ENCODE results near the gene SLC12A7.
"Not testable (repeated sequence)": the region's sequence is repeated elsewhere in the genome, so short reads cannot be mapped to it uniquely, and the experiment has no call there.

The SLC12A7 gene

GRCh38 chr5:1007681-1008450 lies 104.0 kb downstream of the SLC12A7 start:
- H3K4me1 Mint-ChIP-seq, result peaks cover 11% of the 10 kb centered on the region
- no peak for ATAC-seq (replicated peaks; ENCODE audit: extremely low read depth, poor library complexity, severe bottlenecking)
- peak overlapping the region; percentile 66 for H3K4me3 Mint-ChIP-seq
- H3K27me3 Mint-ChIP-seq, result peaks cover 57% of the 10 kb centered on the region
- peak overlapping the region; percentile 24 for H3K27ac Mint-ChIP-seq (ENCODE audit: low read depth)
- no peaks in the 10 kb centered on the region for H3K9me3 Mint-ChIP-seq
- no peak for DNase-seq (ENCODE audit: low spot score in 2 of 2)
- H3K36me3 Mint-ChIP-seq (ENCODE audit: insufficient read depth), result peaks cover 3% of the 10 kb centered on the region

- peaks cover 3% of the 10 kb centered on the region for H3K36me3 Mint-ChIP-seq (ENCODE audit: insufficient read depth)
- no peak overlapping the region for H3K27ac Mint-ChIP-seq (ENCODE audit: low read depth)
- no peaks in the 10 kb centered on the region for H3K9me3 Mint-ChIP-seq
- H3K27me3 Mint-ChIP-seq, result peaks cover 57% of the 10 kb centered on the region
- no peak for DNase-seq (ENCODE audit: low spot score in 2 of 2)
- ATAC-seq (replicated peaks; ENCODE audit: extremely low read depth, poor library complexity, severe bottlenecking), result no peak
- peaks cover 11% of the 10 kb centered on the region for H3K4me1 Mint-ChIP-seq
- peak overlapping the region; percentile 66 for H3K4me3 Mint-ChIP-seq
Measured at GRCh38 chr5:1007221-1007680, 104.6 kb downstream of the SLC12A7 start.

GRCh38 chr5:1006656-1007071 lies 105.2 kb downstream of the SLC12A7 start:
- no peak for ATAC-seq (replicated peaks; ENCODE audit: extremely low read depth, poor library complexity, severe bottlenecking)
- Mint-ChIP-seq H3K36me3 (ENCODE audit: insufficient read depth) (peaks cover 3% of the 10 kb centered on the region), H3K4me3 (no peak overlapping the region), H3K27ac (ENCODE audit: low read depth) (no peak overlapping the region), H3K27me3 (peaks cover 53% of the 10 kb centered on the region), H3K4me1 (peaks cover 11% of the 10 kb centered on the region), H3K9me3 (no peaks in the 10 kb centered on the region)
- no peak for DNase-seq (ENCODE audit: low spot score in 2 of 2)

- Mint-ChIP-seq H3K36me3 (ENCODE audit: insufficient read depth) (peaks cover 3% of the 10 kb centered on the region), H3K9me3 (no peaks in the 10 kb centered on the region), H3K4me1 (peaks cover 11% of the 10 kb centered on the region), H3K4me3 (no peak overlapping the region), H3K27ac (ENCODE audit: low read depth) (no peak overlapping the region), H3K27me3 (peaks cover 47% of the 10 kb centered on the region)
- DNase-seq (ENCODE audit: low spot score in 2 of 2) (no peak), ATAC-seq (replicated peaks; ENCODE audit: extremely low read depth, poor library complexity, severe bottlenecking) (no peak)
Measured at GRCh38 chr5:1005904-1006655, 105.8 kb downstream of the SLC12A7 start.

GRCh38 chr5:1005249-1005851 lies 106.5 kb downstream of the SLC12A7 start:
- H3K4me3 Mint-ChIP-seq, result no peak overlapping the region
- peaks cover 40% of the 10 kb centered on the region for H3K27me3 Mint-ChIP-seq
- no peaks in the 10 kb centered on the region for H3K9me3 Mint-ChIP-seq
- ATAC-seq (replicated peaks; ENCODE audit: extremely low read depth, poor library complexity, severe bottlenecking) (no peak), DNase-seq (ENCODE audit: low spot score in 2 of 2) (no peak)
- no peak overlapping the region for H3K27ac Mint-ChIP-seq (ENCODE audit: low read depth)
- H3K4me1 Mint-ChIP-seq, result peaks cover 11% of the 10 kb centered on the region
- H3K36me3 Mint-ChIP-seq (ENCODE audit: insufficient read depth), result peaks cover 3% of the 10 kb centered on the region

GRCh38 chr5:1004461-1005248 lies 107.2 kb downstream of the SLC12A7 start:
- Mint-ChIP-seq H3K27ac (ENCODE audit: low read depth) (no peak overlapping the region), H3K4me1 (peaks cover 11% of the 10 kb centered on the region), H3K9me3 (no peaks in the 10 kb centered on the region), H3K4me3 (peak overlapping the region; percentile 62), H3K36me3 (ENCODE audit: insufficient read depth) (peaks cover 3% of the 10 kb centered on the region), H3K27me3 (peaks cover 33% of the 10 kb centered on the region)
- DNase-seq (ENCODE audit: low spot score in 2 of 2), result no peak
- ATAC-seq (replicated peaks; ENCODE audit: extremely low read depth, poor library complexity, severe bottlenecking), result no peak

- DNase-seq (ENCODE audit: low spot score in 2 of 2) (no peak), ATAC-seq (replicated peaks; ENCODE audit: extremely low read depth, poor library complexity, severe bottlenecking) (no peak)
- Mint-ChIP-seq H3K4me3 (peak overlapping the region; percentile 62), H3K27me3 (peaks cover 31% of the 10 kb centered on the region), H3K4me1 (peaks cover 11% of the 10 kb centered on the region), H3K9me3 (no peaks in the 10 kb centered on the region), H3K27ac (ENCODE audit: low read depth) (no peak overlapping the region), H3K36me3 (ENCODE audit: insufficient read depth) (peaks cover 3% of the 10 kb centered on the region)
Measured at GRCh38 chr5:1003296-1003937, 108.4 kb downstream of the SLC12A7 start.

GRCh38 chr5:1002836-1003235 lies 109.0 kb downstream of the SLC12A7 start:
- no peak overlapping the region for H3K27ac Mint-ChIP-seq (ENCODE audit: low read depth)
- H3K4me3 Mint-ChIP-seq, result no peak overlapping the region
- H3K4me1 Mint-ChIP-seq, result peaks cover 8% of the 10 kb centered on the region
- peaks cover 2% of the 10 kb centered on the region for H3K36me3 Mint-ChIP-seq (ENCODE audit: insufficient read depth)
- H3K9me3 Mint-ChIP-seq, result no peaks in the 10 kb centered on the region
- peaks cover 25% of the 10 kb centered on the region for H3K27me3 Mint-ChIP-seq
- no peak for ATAC-seq (replicated peaks; ENCODE audit: extremely low read depth, poor library complexity, severe bottlenecking)
- no peak for DNase-seq (ENCODE audit: low spot score in 2 of 2)

- ATAC-seq (replicated peaks; ENCODE audit: extremely low read depth, poor library complexity, severe bottlenecking) (no peak), DNase-seq (ENCODE audit: low spot score in 2 of 2) (no peak)
- H3K36me3 Mint-ChIP-seq (ENCODE audit: insufficient read depth), result peaks cover 2% of the 10 kb centered on the region
- H3K4me1 Mint-ChIP-seq, result peaks cover 7% of the 10 kb centered on the region
- no peak overlapping the region for H3K4me3 Mint-ChIP-seq
- no peaks in the 10 kb centered on the region for H3K9me3 Mint-ChIP-seq
- H3K27me3 Mint-ChIP-seq, result peaks cover 19% of the 10 kb centered on the region
- no peak overlapping the region for H3K27ac Mint-ChIP-seq (ENCODE audit: low read depth)
Measured at GRCh38 chr5:1002271-1002546, 109.7 kb downstream of the SLC12A7 start.

- Mint-ChIP-seq H3K27ac (ENCODE audit: low read depth) (no peak overlapping the region), H3K9me3 (no peaks in the 10 kb centered on the region), H3K4me3 (no peak overlapping the region), H3K36me3 (ENCODE audit: insufficient read depth) (peaks cover 2% of the 10 kb centered on the region), H3K27me3 (peaks cover 13% of the 10 kb centered on the region), H3K4me1 (peaks cover 11% of the 10 kb centered on the region)
- DNase-seq (ENCODE audit: low spot score in 2 of 2) (no peak), ATAC-seq (replicated peaks; ENCODE audit: extremely low read depth, poor library complexity, severe bottlenecking) (no peak)
Measured at GRCh38 chr5:1001406-1002270, 110.2 kb downstream of the SLC12A7 start.

- H3K4me1 Mint-ChIP-seq, result peaks cover 11% of the 10 kb centered on the region
- not testable (repeated sequence) for ATAC-seq (replicated peaks; ENCODE audit: extremely low read depth, poor library complexity, severe bottlenecking); H3K4me3 Mint-ChIP-seq; H3K9me3 Mint-ChIP-seq; H3K27me3 Mint-ChIP-seq; DNase-seq (ENCODE audit: low spot score in 2 of 2); H3K27ac Mint-ChIP-seq (ENCODE audit: low read depth); H3K36me3 Mint-ChIP-seq (ENCODE audit: insufficient read depth)
Measured at GRCh38 chr5:1000831-1001230, 111.0 kb downstream of the SLC12A7 start.
